Measurements from ENCODE around the gene CDHR2.

CDHR2 gene

DNA sequence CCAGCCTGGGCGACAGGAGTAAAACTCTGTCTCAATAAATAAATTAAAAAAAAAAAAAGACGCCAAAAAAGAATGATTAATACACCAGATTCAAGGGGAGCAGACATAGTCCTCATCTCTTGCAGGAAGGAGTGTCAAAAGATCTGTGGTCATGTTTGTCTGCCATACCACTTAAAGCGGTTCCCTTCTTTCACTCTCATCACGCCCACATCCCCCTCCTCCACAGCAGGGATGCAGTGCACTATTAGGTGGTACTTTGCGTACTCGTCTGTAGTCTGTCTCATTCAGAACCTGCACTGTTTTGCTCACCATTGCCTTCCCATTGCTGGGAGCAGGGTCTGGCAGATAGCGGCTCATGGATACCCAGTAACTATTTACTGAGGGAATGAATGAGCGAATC, 11.2 kb downstream of the CDHR2 start:
- no peak overlapping the region for H3K4me3 ChIP-seq (ENCODE audit: low read length)
- no peak for TF ChIP-seq ZNF274 (IDR thresholded peaks at IDR 0.05; ENCODE audit: low read depth, low read length)

DNA sequence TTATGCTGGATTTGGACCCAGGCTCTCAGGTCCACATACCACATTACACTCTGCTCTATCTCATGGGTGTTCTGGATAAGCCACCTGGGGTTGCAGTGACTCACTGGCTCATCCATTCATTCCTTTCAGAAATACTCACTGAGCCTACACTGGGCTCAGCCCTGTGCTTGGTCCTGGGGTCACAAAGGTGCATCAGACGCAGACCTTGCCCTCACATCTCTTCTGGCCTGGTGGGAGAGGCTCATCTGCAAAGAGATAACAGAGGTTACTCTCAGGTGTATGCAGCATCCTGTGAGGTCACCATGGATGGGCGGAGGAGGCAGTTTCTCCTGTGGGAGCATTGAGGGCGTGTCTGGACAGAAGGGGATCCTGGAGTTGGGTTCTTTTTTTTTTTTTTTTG, 12.1 kb downstream of the CDHR2 start:
- TF ChIP-seq ZNF274 (IDR thresholded peaks at IDR 0.05; ENCODE audit: low read depth, low read length) = no peak
- no peak overlapping the region for H3K4me3 ChIP-seq (ENCODE audit: low read length)

DNA sequence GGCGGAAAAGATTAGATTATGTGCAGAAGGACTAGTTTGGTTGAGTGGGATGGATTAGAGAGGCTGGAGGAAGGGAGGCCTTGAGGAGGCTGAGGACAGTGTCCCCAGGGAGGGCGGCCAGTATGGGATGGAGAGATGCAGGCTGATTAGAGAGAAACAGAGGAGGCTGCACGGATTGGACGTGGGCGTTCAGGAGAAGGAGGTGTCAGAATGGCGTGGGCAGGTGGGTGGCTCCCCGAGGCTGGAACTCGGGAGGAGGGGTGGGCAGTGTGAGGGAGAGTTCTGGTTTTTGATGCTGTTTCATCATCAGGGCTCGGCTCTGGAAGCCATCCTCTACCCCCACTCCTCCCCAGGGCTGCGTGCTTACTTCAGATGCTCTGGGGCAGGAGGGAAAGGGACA, 13.0 kb downstream of the CDHR2 start:
- H3K4me3 ChIP-seq (ENCODE audit: low read length) = no peak overlapping the region
- TF ChIP-seq ZNF274 (IDR thresholded peaks at IDR 0.05; ENCODE audit: low read depth, low read length) = no peak

DNA sequence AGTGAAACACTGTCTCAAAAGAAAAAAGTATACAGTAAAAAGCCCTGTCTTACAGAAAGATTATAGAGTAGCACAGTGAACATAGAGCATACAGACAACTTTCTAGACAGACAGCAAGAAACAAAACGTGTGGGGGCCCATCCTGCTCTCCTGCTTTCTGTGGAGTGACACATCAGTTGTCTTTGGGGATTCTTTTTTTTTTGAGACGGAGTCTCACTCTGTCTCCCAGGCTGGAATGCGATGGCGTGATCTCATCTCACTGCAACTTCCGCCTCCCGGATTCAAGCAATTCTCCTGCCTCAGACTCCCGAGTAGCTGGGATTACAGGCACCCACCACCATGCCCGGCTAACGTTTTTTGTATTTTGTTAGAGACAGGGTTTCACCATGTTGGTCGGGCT, 14.9 kb downstream of the CDHR2 start:
- no peak for TF ChIP-seq ZNF274 (IDR thresholded peaks at IDR 0.05; ENCODE audit: low read depth, low read length)
- H3K4me3 ChIP-seq (ENCODE audit: low read length) = no peak overlapping the region

DNA sequence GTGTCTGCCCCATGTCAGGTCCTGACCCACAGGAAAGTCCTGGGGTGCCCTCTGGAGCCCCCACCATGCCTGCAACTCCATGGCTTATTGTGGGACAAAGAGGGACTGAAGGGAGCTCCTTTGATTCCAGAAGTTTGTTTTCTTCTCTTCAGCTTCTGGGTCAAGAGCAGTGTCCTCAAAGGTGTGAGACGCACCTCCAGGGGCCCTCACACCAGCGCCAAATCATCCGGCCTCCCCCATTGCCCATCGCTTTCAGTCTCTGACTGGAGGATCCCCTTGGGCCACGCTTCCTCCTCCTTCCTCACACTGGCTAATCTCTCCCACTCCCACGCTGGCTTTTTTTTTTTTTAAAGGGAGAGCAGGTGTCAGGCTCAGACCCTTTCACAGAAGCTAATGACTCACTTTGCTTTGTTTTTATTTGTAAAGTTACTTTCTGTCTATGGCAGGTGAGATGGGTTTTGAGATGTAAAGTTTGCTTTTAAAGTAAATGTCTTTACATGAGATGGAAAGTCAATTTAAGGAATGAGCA, 16.7 kb downstream of the CDHR2 start:
- TF ChIP-seq ZNF274 (IDR thresholded peaks at IDR 0.05; ENCODE audit: low read depth, low read length) = no peak
- H3K4me3 ChIP-seq (ENCODE audit: low read length) = no peak overlapping the region

DNA sequence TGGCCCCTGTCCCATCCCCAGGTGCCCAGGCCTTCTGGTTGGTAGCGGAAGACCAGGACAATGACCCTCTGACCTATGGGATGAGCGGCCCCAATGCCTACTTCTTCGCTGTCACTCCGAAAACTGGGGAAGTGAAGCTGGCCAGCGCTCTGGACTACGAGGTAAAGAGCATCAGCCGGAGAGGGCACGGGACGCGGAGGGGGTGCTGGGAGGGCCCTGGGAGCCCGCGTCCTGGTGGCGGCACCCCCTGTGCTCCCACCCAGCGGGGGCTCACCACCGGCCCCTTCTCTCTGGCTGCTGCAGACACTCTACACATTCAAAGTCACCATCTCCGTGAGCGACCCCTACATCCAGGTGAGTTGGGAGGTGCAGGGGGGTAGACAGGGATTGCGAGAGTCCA, 19.5 kb downstream of the CDHR2 start:
- no peak overlapping the region for H3K4me3 ChIP-seq (ENCODE audit: low read length)
- no peak for TF ChIP-seq ZNF274 (IDR thresholded peaks at IDR 0.05; ENCODE audit: low read depth, low read length)

DNA sequence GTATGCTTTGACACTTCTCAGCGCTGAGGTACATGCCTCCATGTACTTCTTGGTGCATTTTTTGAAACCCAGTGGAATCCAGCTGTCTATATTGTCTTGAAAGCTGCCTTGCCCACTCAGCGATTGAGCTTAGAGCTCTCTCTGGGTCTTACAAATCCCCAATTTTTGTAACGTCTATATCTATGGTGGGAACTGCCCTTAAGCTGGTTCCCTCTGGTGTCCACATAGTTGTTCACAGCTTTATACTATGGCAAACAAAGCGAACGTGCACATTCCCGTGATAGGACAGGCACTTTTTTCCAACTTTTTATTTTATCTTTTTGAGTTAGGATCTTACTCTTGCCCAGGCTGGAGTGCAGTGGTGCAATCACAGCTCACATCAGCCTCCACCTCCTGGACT, 20.9 kb downstream of the CDHR2 start:
- H3K4me3 ChIP-seq (ENCODE audit: low read length) = no peak overlapping the region
- TF ChIP-seq ZNF274 (IDR thresholded peaks at IDR 0.05; ENCODE audit: low read depth, low read length) = no peak

DNA sequence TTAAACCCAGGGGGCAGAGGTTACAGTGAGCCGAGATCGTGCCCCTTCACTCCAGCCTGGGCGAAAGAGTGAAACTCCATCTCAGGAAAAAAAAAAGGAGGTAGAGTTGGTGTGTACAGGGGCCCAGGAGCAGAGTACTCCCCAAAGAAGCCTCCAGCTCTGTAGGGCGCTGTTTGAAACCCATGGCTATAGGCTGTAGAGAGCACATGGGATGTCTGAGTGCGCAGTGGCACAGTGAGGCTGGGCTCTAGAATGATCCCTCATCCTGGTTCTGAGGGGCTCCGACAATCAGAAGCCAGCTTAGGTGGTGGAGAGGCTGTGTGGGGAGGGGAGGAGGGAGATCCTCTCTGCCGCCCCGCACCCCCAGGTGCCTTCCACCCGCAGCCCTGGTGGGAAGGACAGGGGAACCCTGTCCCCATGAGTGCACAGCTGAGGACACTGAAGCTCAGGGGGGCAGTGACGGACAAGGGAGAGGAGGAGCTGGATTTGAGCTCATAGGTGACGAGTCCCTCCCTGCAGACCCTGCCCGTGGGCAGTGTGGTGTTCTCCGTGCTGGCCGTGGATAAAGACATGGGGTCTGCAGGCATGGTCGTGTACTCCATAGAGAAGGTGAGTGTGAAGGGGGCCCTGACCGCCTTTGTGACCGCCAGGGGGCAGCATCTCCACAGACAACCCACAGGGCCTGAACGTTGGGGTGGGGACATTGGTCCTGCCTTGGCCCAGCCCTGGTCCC, 24.6 kb downstream of the CDHR2 start:
- TF ChIP-seq ZNF274 (IDR thresholded peaks at IDR 0.05; ENCODE audit: low read depth, low read length) = no peak
- H3K4me3 ChIP-seq (ENCODE audit: low read length) = no peak overlapping the region

DNA sequence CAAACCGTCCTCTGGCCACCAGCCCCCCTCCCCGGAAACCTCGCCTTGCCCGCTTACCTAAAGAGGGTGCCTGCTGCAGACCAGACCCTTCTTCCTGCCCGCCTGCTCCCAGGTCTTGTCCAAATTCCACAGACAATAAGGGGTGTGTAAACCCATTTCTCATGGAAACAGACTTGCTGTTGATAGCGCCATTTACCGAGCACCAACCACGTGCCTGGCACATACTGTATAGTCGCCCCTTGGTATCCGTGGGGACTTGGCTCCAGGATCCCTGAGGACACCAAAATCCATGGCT, 25.1 kb downstream of the CDHR2 start:
- TF ChIP-seq ZNF274 (IDR thresholded peaks at IDR 0.05; ENCODE audit: low read depth, low read length) = no peak
- H3K4me3 ChIP-seq (ENCODE audit: low read length) = no peak overlapping the region

DNA sequence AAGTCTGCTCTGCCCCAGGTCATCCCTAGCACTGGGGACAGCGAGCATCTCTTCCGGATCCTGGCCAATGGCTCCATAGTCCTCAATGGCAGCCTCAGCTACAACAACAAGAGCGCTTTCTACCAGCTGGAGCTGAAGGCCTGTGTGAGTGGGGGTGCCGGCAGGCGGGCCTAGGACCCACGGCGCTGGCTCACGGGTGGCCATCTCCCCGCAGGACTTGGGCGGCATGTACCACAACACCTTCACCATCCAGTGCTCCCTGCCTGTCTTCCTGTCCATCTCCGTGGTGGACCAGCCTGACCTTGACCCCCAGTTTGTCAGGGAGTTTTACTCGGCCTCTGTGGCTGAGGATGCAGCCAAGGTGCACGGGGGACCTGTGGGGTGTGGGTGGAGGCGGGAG, 25.9 kb downstream of the CDHR2 start:
- H3K4me3 ChIP-seq (ENCODE audit: low read length) = no peak overlapping the region
- TF ChIP-seq ZNF274 (IDR thresholded peaks at IDR 0.05; ENCODE audit: low read depth, low read length) = no peak

DNA sequence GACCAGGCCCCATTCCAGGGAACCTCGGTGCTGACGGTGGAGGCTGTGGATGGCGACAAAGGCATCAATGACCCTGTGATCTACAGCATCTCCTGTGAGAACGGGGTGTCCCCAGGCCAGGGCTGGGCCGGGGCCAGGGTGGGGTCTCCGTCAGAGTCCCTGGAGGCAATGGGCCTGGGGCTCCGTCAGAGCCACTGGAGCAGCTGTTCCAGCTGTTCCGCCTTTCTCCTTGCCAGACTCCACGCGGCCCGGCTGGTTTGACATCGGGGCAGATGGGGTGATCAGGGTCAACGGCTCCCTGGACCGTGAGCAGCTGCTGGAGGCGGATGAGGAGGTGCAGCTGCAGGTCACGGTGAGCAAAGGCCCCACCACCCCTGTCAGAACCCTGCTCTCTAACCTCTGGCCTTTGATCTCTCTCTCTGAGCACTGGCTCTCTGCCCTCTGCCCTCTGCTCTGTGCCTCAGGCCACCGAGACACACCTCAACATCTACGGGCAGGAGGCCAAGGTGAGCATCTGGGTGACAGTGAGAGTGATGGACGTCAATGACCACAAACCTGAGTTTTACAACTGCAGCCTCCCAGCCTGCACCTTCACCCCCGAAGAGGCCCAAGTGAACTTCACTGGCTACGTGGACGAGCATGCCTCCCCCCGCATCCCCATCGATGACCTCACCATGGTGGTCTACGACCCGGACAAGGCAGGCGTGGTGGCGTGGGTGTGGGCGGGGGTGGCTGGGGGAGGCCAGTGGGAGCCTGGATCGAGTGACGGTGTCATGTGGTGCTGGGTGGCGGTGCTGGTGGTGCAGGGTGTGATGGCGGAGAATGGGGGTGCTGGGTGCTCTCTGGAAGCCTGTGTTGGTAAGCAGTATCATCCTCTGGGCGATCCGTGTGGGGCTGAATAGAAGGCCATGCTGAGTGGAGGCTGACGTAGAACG, 26.6 kb downstream of the CDHR2 start:
- no peak for TF ChIP-seq ZNF274 (IDR thresholded peaks at IDR 0.05; ENCODE audit: low read depth, low read length)

DNA sequence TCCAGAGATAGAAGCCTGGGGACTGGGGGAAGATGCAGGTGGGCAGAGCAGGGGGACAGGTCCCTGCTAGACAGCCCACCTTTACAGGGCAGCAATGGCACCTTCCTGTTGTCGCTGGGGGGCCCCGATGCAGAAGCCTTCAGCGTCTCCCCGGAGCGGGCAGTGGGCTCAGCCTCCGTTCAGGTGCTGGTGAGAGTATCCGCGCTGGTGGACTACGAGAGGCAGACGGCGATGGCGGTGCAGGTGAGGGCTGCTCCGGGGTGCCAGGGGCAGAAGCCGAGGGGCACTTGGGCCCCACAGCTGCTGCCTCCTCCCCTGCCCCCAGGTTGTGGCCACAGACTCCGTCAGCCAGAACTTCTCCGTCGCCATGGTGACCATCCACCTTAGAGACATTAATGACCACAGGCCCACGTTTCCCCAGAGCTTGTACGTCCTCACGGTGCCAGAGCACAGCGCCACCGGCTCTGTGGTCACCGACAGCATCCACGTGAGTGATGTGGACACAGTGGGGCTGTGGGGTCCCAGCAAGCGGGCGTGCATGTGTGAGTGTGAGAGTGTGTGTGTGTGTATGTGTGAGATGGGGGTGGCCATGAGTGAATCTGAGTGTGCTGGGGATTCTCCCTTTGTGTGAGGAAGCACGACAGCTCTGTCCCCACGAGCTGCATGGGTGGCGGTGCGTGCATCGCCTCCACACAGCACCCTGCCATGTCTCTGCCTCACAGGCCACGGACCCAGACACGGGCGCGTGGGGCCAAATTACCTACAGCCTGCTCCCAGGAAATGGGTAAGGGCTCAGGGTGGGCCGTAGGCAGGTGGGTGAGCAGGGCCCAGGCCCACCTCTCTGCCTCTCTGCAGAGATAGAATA, 28.4 kb downstream of the CDHR2 start:
- no peak overlapping the region for H3K4me3 ChIP-seq (ENCODE audit: low read length)
- TF ChIP-seq ZNF274 (IDR thresholded peaks at IDR 0.05; ENCODE audit: low read depth, low read length) = no peak

More for the DNA sequence above, 26.6 kb downstream of the CDHR2 start:
- H3K4me3 ChIP-seq (ENCODE audit: low read length) = no peak overlapping the region

DNA sequence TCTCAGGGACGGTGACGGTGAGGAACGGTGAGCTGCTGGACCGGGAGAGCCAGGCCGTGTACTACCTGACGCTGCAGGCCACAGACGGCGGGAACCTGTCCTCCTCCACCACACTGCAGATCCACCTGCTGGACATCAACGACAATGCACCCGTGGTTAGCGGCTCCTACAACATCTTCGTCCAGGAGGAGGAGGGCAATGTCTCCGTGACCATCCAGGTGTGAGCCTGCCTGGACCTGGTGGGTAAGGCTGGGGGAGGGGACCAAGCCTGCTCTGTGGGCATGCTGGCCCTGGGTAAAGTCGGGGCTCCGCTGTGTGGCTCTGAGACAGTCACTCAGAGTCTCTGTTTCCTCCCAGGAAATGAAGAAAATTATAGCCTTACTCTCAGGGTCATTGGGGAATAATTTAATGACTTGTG, 29.3 kb downstream of the CDHR2 start:
- TF ChIP-seq ZNF274 (IDR thresholded peaks at IDR 0.05; ENCODE audit: low read depth, low read length) = no peak
- H3K4me3 ChIP-seq (ENCODE audit: low read length) = no peak overlapping the region

DNA sequence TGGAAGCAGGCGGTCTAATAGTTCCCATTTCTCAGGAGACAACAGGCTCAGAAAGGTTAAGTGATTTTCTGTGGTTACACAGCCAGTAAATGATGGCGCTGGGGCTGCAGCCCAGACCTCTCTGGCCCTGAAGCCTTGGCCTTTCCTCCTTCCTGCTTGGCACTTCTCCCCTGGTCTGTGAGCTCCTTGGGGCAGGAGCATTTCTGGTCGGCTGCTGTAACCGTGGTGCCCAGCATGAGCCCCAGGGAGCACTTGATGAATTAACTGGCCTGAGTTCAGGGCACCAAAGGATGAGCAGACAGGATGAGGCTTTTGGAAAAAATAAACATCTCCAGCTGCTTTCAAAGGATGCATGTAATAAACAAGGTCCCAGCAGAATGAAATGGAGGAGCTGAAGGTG, 30.2 kb downstream of the CDHR2 start:
- H3K4me3 ChIP-seq (ENCODE audit: low read length) = no peak overlapping the region
- TF ChIP-seq ZNF274 (IDR thresholded peaks at IDR 0.05; ENCODE audit: low read depth, low read length) = no peak

Measured in GM08714 (cell line).